Measurements from ENCODE around the gene LITAFD.
"Not testable (repeated sequence)": the region's sequence is repeated elsewhere in the genome, so short reads cannot be mapped to it uniquely, and the experiment has no call there.

DNA sequence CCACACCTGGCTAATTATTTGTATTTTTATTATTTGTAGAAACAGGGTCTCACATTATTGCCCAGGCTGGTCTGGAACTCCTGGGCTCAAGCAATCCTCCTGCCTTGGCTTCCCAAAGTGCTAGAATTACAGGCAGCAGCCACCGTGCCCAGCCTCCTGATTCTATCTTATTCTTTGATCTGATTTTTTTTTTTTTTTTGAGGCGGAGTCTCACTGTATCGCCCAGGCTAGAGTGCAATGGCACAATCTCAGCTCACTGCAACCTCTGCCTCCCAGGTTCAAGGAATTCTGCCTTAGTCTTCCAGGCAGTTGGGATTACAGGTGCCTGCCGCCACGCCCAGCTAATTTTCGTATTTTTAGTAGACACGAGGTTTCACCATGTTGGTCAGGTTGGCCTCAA lies 6.8 kb upstream of the LITAFD start:
- TF ChIP-seq, protein P1, sequence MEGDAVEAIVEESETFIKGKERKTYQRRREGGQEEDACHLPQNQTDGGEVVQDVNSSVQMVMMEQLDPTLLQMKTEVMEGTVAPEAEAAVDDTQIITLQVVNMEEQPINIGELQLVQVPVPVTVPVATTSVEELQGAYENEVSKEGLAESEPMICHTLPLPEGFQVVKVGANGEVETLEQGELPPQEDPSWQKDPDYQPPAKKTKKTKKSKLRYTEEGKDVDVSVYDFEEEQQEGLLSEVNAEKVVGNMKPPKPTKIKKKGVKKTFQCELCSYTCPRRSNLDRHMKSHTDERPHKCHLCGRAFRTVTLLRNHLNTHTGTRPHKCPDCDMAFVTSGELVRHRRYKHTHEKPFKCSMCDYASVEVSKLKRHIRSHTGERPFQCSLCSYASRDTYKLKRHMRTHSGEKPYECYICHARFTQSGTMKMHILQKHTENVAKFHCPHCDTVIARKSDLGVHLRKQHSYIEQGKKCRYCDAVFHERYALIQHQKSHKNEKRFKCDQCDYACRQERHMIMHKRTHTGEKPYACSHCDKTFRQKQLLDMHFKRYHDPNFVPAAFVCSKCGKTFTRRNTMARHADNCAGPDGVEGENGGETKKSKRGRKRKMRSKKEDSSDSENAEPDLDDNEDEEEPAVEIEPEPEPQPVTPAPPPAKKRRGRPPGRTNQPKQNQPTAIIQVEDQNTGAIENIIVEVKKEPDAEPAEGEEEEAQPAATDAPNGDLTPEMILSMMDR (IDR thresholded peaks at IDR 0.05; ENCODE audit: poor library complexity, severe bottlenecking): not testable (repeated sequence)
- not testable (repeated sequence) for TF ChIP-seq MXI1 (conservative IDR thresholded peaks at IDR 0.05; ENCODE audit: poor library complexity, severe bottlenecking); RAD21 (conservative IDR thresholded peaks at IDR 0.05); EZH2 (IDR thresholded peaks at IDR 0.05; ENCODE audit: borderline replicate concordance, insufficient read depth, low read length, poor library complexity, severe bottlenecking); POLR2AphosphoS5 (IDR thresholded peaks at IDR 0.05); EP300 (conservative IDR thresholded peaks at IDR 0.05; ENCODE audit: poor library complexity, severe bottlenecking)
- TF ChIP-seq, protein P2, sequence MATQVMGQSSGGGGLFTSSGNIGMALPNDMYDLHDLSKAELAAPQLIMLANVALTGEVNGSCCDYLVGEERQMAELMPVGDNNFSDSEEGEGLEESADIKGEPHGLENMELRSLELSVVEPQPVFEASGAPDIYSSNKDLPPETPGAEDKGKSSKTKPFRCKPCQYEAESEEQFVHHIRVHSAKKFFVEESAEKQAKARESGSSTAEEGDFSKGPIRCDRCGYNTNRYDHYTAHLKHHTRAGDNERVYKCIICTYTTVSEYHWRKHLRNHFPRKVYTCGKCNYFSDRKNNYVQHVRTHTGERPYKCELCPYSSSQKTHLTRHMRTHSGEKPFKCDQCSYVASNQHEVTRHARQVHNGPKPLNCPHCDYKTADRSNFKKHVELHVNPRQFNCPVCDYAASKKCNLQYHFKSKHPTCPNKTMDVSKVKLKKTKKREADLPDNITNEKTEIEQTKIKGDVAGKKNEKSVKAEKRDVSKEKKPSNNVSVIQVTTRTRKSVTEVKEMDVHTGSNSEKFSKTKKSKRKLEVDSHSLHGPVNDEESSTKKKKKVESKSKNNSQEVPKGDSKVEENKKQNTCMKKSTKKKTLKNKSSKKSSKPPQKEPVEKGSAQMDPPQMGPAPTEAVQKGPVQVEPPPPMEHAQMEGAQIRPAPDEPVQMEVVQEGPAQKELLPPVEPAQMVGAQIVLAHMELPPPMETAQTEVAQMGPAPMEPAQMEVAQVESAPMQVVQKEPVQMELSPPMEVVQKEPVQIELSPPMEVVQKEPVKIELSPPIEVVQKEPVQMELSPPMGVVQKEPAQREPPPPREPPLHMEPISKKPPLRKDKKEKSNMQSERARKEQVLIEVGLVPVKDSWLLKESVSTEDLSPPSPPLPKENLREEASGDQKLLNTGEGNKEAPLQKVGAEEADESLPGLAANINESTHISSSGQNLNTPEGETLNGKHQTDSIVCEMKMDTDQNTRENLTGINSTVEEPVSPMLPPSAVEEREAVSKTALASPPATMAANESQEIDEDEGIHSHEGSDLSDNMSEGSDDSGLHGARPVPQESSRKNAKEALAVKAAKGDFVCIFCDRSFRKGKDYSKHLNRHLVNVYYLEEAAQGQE (IDR thresholded peaks at IDR 0.05; ENCODE audit: borderline replicate concordance): not testable (repeated sequence)
